Caco-2 (cell line): ENCODE data around the gene ANKLE2. TPM values are rescaled to one million over a fixed set of nuclear protein-coding genes. Genes with fewer than 3 reads are reported as not detected.

Experiments used
- BruUV-seq: library from RNA; stranded (reverse); fragments of 400-500 nt; replicated peaks from 2 replicates; lab custom pipeline; 2021; lab: Mats Ljungman, UMichigan
- CTCF ChIA-PET: fragments of 300-600 bp; sonication (Branson Sonifier 250); formaldehyde crosslinking; loops from one replicate; lab custom pipeline; 2022; ENCODE audit warnings: antibody characterized with exemption; lab: Charles Lee
- POLR2A ChIA-PET: fragments of 300-600 bp; sonication (Branson Sonifier 250); formaldehyde crosslinking; loops from one replicate; lab custom pipeline; 2022; ENCODE audit warnings: antibody characterized with exemption; lab: Charles Lee
- DNase-seq, 2 experiments: peaks; one replicate each; pipeline versions ENCODE4 v3.0.0 to v3.0.0-alpha.2; 2020 to 2022
- H3K27me3 ChIP-seq: replicated peaks from 2 replicates; pipeline ENCODE4 v1.6.0; 2011; ENCODE audit warnings: low read length; ENCODE audit not compliant: control insufficient read depth, insufficient read depth
- H3K36me3 ChIP-seq: 2 replicates; pipeline ENCODE4 v1.5.1; 2011; ENCODE audit warnings: low read length; ENCODE audit not compliant: control insufficient read depth, insufficient read depth
- H3K4me1 ChIP-seq: fragments of 250-450 bp; sonication (Bioruptor Pico); 2 replicates; pipeline ENCODE4 v1.5.1; 2020; ENCODE audit warnings: mild to moderate bottlenecking
- H3K4me3 ChIP-seq: 2 replicates; pipeline ENCODE4 v1.5.1; 2011; ENCODE audit warnings: low read depth, mild to moderate bottlenecking, control low read depth, low read length
- H3K9me3 ChIP-seq: fragments of 250-450 bp; sonication (Bioruptor Pico); 2 replicates; pipeline ENCODE4 v1.5.1; 2020; ENCODE audit warnings: mild to moderate bottlenecking, moderate library complexity
- H3K27ac Mint-ChIP-seq: one replicate; pipeline ENCODE4 v1.8.0; 2022; ENCODE audit warnings: mixed read lengths; ENCODE audit not compliant: unreplicated experiment
- H3K27me3 Mint-ChIP-seq: one replicate; pipeline ENCODE4 v1.8.0; 2022; ENCODE audit warnings: mixed read lengths; ENCODE audit not compliant: insufficient read depth, unreplicated experiment
- H3K36me3 Mint-ChIP-seq: one replicate; pipeline ENCODE4 v1.8.0; 2022; ENCODE audit warnings: mild to moderate bottlenecking, mixed read lengths; ENCODE audit not compliant: insufficient read depth, unreplicated experiment
- H3K4me1 Mint-ChIP-seq: one replicate; pipeline ENCODE4 v1.8.0; 2022; ENCODE audit warnings: low read depth, mixed read lengths; ENCODE audit not compliant: unreplicated experiment
- H3K4me3 Mint-ChIP-seq: one replicate; pipeline ENCODE4 v1.8.0; 2022; ENCODE audit warnings: mild to moderate bottlenecking, moderate library complexity, mixed read lengths; ENCODE audit not compliant: unreplicated experiment
- H3K9me3 Mint-ChIP-seq: one replicate; pipeline ENCODE4 v1.8.0; 2022; ENCODE audit warnings: mixed read lengths; ENCODE audit not compliant: unreplicated experiment
- CTCF ChIP-seq, 2 experiments: fragments of 200-600 bp in 1 of 2; IDR thresholded peaks; 1 replicate in 1 of 2; 2 replicates in 1 of 2; pipeline versions ENCODE4 v1.5.1 to v1.8.0; 2011 to 2022; ENCODE audit warnings: antibody characterized with exemption in 1 of 2, control low read depth in 1 of 2, inconsistent platforms in 1 of 2, low read depth in 1 of 2, low read length in 1 of 2, mild to moderate bottlenecking in 1 of 2, moderate library complexity in 1 of 2; ENCODE audit not compliant: insufficient read depth in 1 of 2, severe bottlenecking in 1 of 2, unreplicated experiment in 1 of 2
- intact Hi-C: fragments of 100-400 bp; cut with micrococcal nuclease; formaldehyde crosslinking; loops from one replicate; pipeline ENCODE4 v1.10.0; 2022; ENCODE audit not compliant: unreplicated experiment
- total RNA-seq: library from RNA; stranded (reverse); gene quantifications from 2 replicates; pipeline ENCODE4 v1.2.3, GENCODE V29; 2022

The ANKLE2 gene
- total RNA-seq, 1 experiment from 2014 or later = 80.8 TPM

- no peaks in the 10 kb centered on the region; the same call in 1 of the 2 replicates for H3K36me3 ChIP-seq
- ChIA-PET CTCF (no interaction called here), POLR2A (no interaction called here)
- Mint-ChIP-seq H3K27ac (peak overlapping the region; percentile 95), H3K36me3 (peaks cover 46% of the 10 kb centered on the region), H3K9me3 (no peaks in the 10 kb centered on the region), H3K4me3 (peak overlapping the region; percentile 99), H3K27me3 (no peaks in the 10 kb centered on the region), H3K4me1 (no peaks in the 10 kb centered on the region)
- BruUV-seq = TSS peak; percentile 89
- no peak for TF ChIP-seq CTCF (IDR thresholded peaks at IDR 0.05; ENCODE audit: insufficient read depth in 1 of 2, low read depth in 1 of 2, low read length in 1 of 2, severe bottlenecking in 1 of 2, unreplicated experiment in 1 of 2)
- DNase-seq = no peak
- H3K4me3 ChIP-seq = peak overlapping the region; percentile 91
- H3K4me1 ChIP-seq = no peaks in the 10 kb centered on the region
- no peaks in the 10 kb centered on the region for H3K27me3 ChIP-seq
- H3K9me3 ChIP-seq = no peaks in the 10 kb centered on the region
- intact Hi-C loops = loop anchor here (2.0 kb wide), 1 partner anchor 23 kb away; the partner anchor contains the start of genes POLE and PXMP2
These were observed 51.6 kb downstream of the ANKLE2 start for GRCh38 chr12:132710043-132710404.

GRCh38 chr12:132708150-132708549 lies 53.5 kb downstream of the ANKLE2 start:
- no TSS peak for BruUV-seq
- no peaks in the 10 kb centered on the region for H3K9me3 Mint-ChIP-seq
- H3K4me3 ChIP-seq = no peak overlapping the region
- POLR2A ChIA-PET = no interaction called here
- H3K4me1 ChIP-seq = no peaks in the 10 kb centered on the region
- peaks cover 5% of the 10 kb centered on the region for H3K4me1 Mint-ChIP-seq
- H3K27me3 ChIP-seq = no peaks in the 10 kb centered on the region
- peak overlapping the region; percentile 48 for H3K27ac Mint-ChIP-seq
- TF ChIP-seq CTCF (IDR thresholded peaks at IDR 0.05; ENCODE audit: insufficient read depth in 1 of 2, low read depth in 1 of 2, low read length in 1 of 2, severe bottlenecking in 1 of 2, unreplicated experiment in 1 of 2) = no peak
- H3K27me3 Mint-ChIP-seq = no peaks in the 10 kb centered on the region
- no peak for DNase-seq
- H3K36me3 Mint-ChIP-seq = peaks cover 45% of the 10 kb centered on the region
- CTCF ChIA-PET = interaction anchor here (0.6 kb wide), 1 partner anchor 47 kb away, joined by 3 read pairs; no protein-coding TSS in a partner anchor
- H3K9me3 ChIP-seq = no peaks in the 10 kb centered on the region
- intact Hi-C loops = no loop called here
- no peaks in the 10 kb centered on the region; the same call in 1 of the 2 replicates for H3K36me3 ChIP-seq
- H3K4me3 Mint-ChIP-seq = no peak overlapping the region

GRCh38 chr12:132707241-132707640 lies 54.4 kb downstream of the ANKLE2 start:
- H3K4me1 ChIP-seq = no peaks in the 10 kb centered on the region
- DNase-seq = no peak
- no peak overlapping the region for H3K4me3 ChIP-seq
- no peaks in the 10 kb centered on the region for H3K27me3 ChIP-seq
- POLR2A ChIA-PET = no interaction called here
- H3K9me3 ChIP-seq = no peaks in the 10 kb centered on the region
- Mint-ChIP-seq H3K4me3 (no peak overlapping the region), H3K27me3 (no peaks in the 10 kb centered on the region), H3K9me3 (no peaks in the 10 kb centered on the region), H3K4me1 (peaks cover 6% of the 10 kb centered on the region), H3K27ac (no peak overlapping the region), H3K36me3 (peaks cover 46% of the 10 kb centered on the region)
- H3K36me3 ChIP-seq = no peaks in the 10 kb centered on the region; the same call in 1 of the 2 replicates
- intact Hi-C loops = no loop called here
- no peak for TF ChIP-seq CTCF (IDR thresholded peaks at IDR 0.05; ENCODE audit: insufficient read depth in 1 of 2, low read depth in 1 of 2, low read length in 1 of 2, severe bottlenecking in 1 of 2, unreplicated experiment in 1 of 2)
- BruUV-seq = no TSS peak
- CTCF ChIA-PET = no interaction called here
